Adipocyte (in vitro differentiated cells): ENCODE results near the gene LRSAM1.

ENCODE experiments used
- DNase-seq: peaks from one replicate; pipeline ENCODE4 v3.0.0-alpha.2; 2015; ENCODE audit warnings: low read depth
- H3K27me3 ChIP-seq: replicated peaks from 2 replicates; pipeline ENCODE4 v1.7.0; 2013; ENCODE audit warnings: mild to moderate bottlenecking, low read length, moderate library complexity; ENCODE audit not compliant: control insufficient read depth, insufficient read depth
- H3K36me3 ChIP-seq: 2 replicates; pipeline ENCODE4 v1.7.0; 2013; ENCODE audit warnings: low read length, mild to moderate bottlenecking, moderate library complexity; ENCODE audit not compliant: control insufficient read depth, insufficient read depth, severe bottlenecking
- H3K4me1 ChIP-seq: 2 replicates; pipeline ENCODE4 v1.7.0; 2013; ENCODE audit warnings: mild to moderate bottlenecking, low read length, moderate library complexity; ENCODE audit not compliant: control insufficient read depth, insufficient read depth
- H3K4me3 ChIP-seq: 2 replicates; pipeline ENCODE4 v1.7.0; 2013; ENCODE audit warnings: mild to moderate bottlenecking, low read length, moderate library complexity
- H3K9ac ChIP-seq: 2 replicates; pipeline ENCODE4 v1.7.0; 2013; ENCODE audit warnings: mild to moderate bottlenecking, low read length, moderate library complexity
- H3K9me3 ChIP-seq: 2 replicates; pipeline ENCODE4 v1.7.0; 2013; ENCODE audit warnings: mild to moderate bottlenecking, low read length, moderate library complexity; ENCODE audit not compliant: control insufficient read depth

The LRSAM1 gene

DNA sequence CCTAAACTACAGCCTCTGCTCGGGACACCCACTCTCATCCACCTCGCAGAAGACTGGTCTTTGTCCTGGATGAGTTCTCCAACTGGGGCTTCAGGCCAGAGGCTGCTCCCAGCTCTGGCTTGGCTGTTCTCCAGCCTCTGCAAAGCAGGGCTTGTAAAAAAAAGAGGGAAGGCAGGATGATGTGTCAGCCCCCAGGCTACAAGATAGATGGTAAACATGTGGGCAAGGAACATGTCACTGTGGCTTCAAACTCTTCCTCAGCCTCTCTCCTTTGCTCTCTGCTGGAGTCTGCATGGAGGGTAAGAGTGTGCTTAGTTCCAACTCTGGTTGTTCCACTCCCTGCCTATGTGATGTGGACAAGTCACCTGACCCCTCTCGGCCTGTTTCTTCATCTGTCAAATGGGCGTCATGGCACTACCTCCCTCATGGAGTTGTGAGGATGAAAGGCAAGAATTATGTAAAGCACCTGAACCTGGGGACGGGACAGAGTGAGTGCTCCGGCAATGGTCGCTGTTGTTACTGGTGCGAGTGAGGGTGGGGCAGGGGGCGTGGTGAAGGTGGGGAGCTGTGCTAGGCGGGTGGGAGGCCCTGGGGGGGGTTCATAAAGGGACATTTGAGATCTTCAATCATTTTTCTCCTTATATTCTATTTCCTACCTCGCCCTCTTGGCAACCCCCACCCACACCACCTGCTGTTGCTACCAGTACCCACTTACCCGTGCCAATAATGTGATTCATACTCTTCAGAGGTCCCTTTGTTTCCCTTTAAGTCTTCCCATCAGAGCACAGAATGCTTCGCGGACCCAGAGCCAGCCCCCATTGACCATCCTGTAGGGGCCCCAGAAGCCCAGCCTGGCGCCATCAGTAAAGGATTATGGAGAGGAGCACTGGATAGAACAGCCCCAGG lies 33.9 kb upstream of the LRSAM1 start:
- no peak overlapping the region for H3K9ac ChIP-seq
- peaks cover 31% of the 10 kb centered on the region for H3K27me3 ChIP-seq
- H3K4me1 ChIP-seq = no peaks in the 10 kb centered on the region
- H3K9me3 ChIP-seq = no peaks in the 10 kb centered on the region
- no peaks in the 10 kb centered on the region for H3K36me3 ChIP-seq
- peak; percentile 44 for DNase-seq
- H3K4me3 ChIP-seq = no peak overlapping the region

DNA sequence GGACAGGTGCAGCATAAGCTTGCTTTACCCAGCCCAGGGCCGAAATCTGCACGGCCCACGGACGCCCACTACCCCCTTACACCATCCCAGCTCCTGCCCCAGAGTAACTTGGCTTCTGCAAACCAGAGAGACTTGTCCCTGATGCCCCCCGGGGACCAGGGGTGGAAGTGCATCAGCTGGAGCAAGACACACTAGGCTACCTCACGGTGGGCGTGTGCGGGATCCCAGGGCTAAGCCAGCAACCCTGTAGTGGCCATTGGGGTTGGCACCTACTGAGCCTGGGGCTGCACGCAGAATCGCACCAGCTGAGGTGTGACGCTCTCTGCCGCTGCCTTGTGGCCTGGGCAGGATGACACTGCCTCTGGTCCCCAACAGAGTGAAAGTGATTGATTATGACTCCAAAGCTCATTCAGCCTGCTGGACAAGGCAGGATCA lies 33.3 kb upstream of the LRSAM1 start:
- Histone ChIP-seq H3K36me3 (no peaks in the 10 kb centered on the region), H3K4me3 (no peak overlapping the region), H3K9me3 (no peaks in the 10 kb centered on the region), H3K27me3 (peaks cover 31% of the 10 kb centered on the region), H3K4me1 (peaks cover 6% of the 10 kb centered on the region), H3K9ac (no peak overlapping the region)
- DNase-seq = no peak

DNA sequence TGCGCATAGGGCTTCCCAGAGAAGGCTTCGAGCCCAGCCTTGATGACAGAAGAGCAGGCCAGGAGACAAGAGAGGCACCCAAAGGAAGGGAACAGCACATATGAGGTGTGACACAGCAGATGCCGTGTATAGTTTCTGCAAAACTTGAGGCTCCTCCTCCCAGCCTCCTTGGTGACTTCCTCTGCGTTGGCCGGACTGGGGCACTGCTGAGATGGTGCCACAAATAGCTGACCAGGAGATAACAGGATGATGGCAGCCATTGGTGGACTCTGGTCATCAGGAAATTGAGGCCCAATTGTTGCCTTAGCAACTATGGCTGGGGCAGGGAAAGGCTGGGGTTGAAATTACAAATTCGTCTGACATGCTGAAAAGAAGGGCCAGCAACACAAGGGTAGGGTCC lies 32.0 kb upstream of the LRSAM1 start:
- Histone ChIP-seq H3K27me3 (peaks cover 31% of the 10 kb centered on the region), H3K4me1 (peaks cover 10% of the 10 kb centered on the region), H3K36me3 (no peaks in the 10 kb centered on the region), H3K9ac (no peak overlapping the region), H3K9me3 (no peaks in the 10 kb centered on the region), H3K4me3 (no peak overlapping the region)
- no peak for DNase-seq

DNA sequence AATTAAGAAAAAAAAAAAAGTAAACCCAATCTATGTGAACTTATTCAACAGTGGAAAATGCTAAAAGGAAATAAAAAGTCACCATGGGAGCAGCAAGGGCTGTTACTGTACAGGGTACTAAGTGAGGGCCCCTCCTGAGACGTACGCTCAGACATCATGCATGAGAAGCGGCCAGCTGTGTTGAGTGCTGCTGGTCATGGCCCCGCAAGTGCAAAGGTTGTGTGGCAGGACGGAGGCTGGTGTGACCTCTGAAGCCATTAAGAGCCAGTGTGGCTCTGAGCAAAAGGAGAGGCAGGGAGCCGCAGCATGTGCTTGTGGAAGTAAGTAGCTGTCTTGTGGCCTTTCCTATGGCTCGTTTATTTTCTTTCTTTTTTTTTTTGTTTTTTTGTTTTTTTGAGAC lies 30.3 kb upstream of the LRSAM1 start:
- Histone ChIP-seq H3K9me3 (no peaks in the 10 kb centered on the region), H3K27me3 (peaks cover 21% of the 10 kb centered on the region), H3K9ac (no peak overlapping the region), H3K4me1 (peaks cover 22% of the 10 kb centered on the region), H3K4me3 (no peak overlapping the region), H3K36me3 (no peaks in the 10 kb centered on the region)
- DNase-seq = no peak

- H3K4me3 ChIP-seq = peak overlapping the region; percentile 97
- peaks cover 23% of the 10 kb centered on the region for H3K4me1 ChIP-seq
- H3K36me3 ChIP-seq = no peaks in the 10 kb centered on the region
- no peak for DNase-seq
- peaks cover 13% of the 10 kb centered on the region for H3K27me3 ChIP-seq
- H3K9ac ChIP-seq = no peak overlapping the region
- no peaks in the 10 kb centered on the region for H3K9me3 ChIP-seq
Observed at GRCh38 chr9:127422133-127422782, 29.1 kb upstream of the LRSAM1 start.

DNA sequence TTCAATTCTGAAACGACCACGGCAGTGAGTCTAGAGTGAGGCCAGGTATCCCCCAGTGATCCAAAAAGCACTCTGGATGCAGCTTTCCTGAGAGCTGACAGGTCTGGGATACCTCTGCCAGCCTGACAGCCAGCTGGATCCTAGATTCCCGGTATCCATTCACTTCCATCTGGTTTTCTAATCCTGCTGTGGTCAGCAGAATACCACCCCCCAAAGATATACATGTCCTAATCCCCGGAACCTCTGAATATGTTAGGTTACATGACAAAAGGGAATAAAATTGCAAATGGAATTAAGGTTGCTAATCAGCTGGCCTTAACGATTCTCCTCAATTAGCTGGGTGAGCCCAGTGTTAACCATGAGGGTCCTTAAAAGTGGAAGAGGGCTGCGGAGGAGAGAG lies 28.5 kb upstream of the LRSAM1 start:
- DNase-seq = no peak
- Histone ChIP-seq H3K27me3 (peaks cover 10% of the 10 kb centered on the region), H3K9ac (peak overlapping the region; percentile 98), H3K4me3 (peak overlapping the region; percentile 97), H3K36me3 (no peaks in the 10 kb centered on the region), H3K9me3 (no peaks in the 10 kb centered on the region), H3K4me1 (peaks cover 23% of the 10 kb centered on the region)

GRCh38 chr9:127423476-127423933 lies 27.8 kb upstream of the LRSAM1 start:
- peak overlapping the region; percentile 97 for H3K4me3 ChIP-seq
- H3K27me3 ChIP-seq = peaks cover 5% of the 10 kb centered on the region
- DNase-seq = no peak
- H3K36me3 ChIP-seq = peaks cover 2% of the 10 kb centered on the region
- H3K4me1 ChIP-seq = peaks cover 23% of the 10 kb centered on the region
- peak overlapping the region; percentile 98 for H3K9ac ChIP-seq
- no peaks in the 10 kb centered on the region for H3K9me3 ChIP-seq

DNA sequence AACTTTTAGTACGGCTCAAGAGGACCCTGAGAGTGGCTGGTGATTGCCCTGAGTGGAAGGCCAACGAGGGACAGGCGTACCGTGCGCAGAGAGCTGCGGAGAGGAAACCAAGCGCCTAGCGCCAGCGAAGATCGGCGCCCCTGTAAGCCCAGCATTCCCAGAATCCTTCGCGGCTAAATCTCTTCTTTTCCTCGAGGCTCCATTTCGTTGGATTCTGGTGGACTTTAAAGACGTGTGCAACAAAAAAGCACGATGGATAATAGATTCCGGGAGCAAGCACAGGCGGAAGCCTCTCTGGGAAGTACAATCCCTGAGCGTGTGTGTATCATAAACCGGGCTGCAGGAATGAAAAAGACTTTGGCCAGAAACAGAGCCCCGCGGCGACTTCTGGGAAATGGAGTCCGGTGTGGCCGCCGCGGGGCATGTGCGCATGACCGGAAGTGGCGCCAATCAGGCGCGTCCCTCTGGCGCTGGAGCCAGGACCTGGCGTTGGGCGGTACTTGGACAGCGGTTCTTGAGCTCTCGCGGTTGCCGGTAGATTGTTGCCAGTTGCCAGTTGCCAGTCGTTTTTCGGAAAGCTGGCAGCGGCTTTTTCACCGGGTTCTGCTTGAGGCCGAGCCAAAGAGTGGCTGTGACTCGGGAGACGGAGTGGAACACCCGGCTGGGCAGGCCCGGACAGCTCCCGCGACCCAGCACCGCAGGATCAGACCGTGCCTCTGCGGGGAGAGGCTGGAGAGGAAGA lies 27.2 kb upstream of the LRSAM1 start, which contains the start of gene ZNF79:
Gene ZNF79, plus strand, starts transcription at position 449 of the 742 bp plus-strand sequence. CDS start 406 bp downstream, outside the sequence.
- Histone ChIP-seq H3K9ac (peak within 1 kb of the TSS; percentile 98), H3K4me1 (peaks cover 23% of the 10 kb centered on the region), H3K36me3 (peaks cover 8% of the 10 kb centered on the region), H3K9me3 (no peaks in the 10 kb centered on the region), H3K27me3 (no peaks in the 10 kb centered on the region), H3K4me3 (peak within 1 kb of the TSS; percentile 97)
- peak; percentile 96 for DNase-seq

DNA sequence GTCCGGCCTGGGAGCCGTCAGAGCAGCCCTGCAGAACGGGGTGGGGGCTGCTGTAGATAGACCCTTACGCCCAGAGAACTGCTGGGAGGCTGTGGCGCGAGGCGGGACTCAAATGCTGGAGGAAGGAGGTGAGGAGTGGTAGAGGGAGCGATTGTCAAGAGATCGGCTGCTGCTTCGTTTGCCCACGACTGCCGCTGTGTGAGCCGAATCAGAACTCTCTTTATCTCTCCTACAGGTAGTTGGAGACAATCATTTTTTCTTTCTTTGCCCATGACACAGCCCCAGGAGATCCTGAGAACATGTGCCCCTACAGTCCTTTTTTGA lies 26.7 kb upstream of the LRSAM1 start:
- peaks cover 13% of the 10 kb centered on the region for H3K36me3 ChIP-seq
- peak overlapping the region; percentile 97 for H3K4me3 ChIP-seq
- no peaks in the 10 kb centered on the region for H3K27me3 ChIP-seq
- H3K4me1 ChIP-seq = peaks cover 23% of the 10 kb centered on the region
- peak overlapping the region; percentile 98 for H3K9ac ChIP-seq
- H3K9me3 ChIP-seq = no peaks in the 10 kb centered on the region
- DNase-seq = no peak

GRCh38 chr9:127426756-127427155 lies 24.6 kb upstream of the LRSAM1 start:
- Histone ChIP-seq H3K27me3 (no peaks in the 10 kb centered on the region), H3K4me1 (peaks cover 23% of the 10 kb centered on the region), H3K4me3 (no peak overlapping the region), H3K9ac (no peak overlapping the region), H3K9me3 (no peaks in the 10 kb centered on the region), H3K36me3 (peaks cover 33% of the 10 kb centered on the region)
- DNase-seq = no peak

DNA sequence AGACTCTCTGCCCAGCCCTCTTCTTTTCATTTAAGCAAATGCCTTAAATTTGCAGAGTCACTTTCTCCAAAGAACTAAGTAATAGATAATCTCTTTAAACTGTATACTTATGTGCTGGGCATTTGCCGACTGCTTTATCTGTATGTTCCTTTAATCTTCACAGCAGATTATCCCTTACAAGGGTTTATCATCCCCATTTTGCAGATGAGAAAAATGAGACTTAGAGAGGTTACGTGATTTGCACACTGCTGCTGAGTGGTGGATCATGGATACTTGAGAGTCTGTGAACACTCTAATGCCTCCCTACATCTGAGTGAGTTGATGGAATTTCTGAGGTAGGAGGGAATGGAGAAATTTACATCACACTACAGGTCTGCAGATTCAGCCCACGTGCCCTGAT lies 23.0 kb upstream of the LRSAM1 start:
- no peak overlapping the region for H3K4me3 ChIP-seq
- peaks cover 14% of the 10 kb centered on the region for H3K4me1 ChIP-seq
- no peaks in the 10 kb centered on the region for H3K9me3 ChIP-seq
- no peaks in the 10 kb centered on the region for H3K27me3 ChIP-seq
- no peak overlapping the region for H3K9ac ChIP-seq
- peaks cover 39% of the 10 kb centered on the region for H3K36me3 ChIP-seq
- DNase-seq = no peak
